ENCODE results near the gene BTBD9. TPM values are rescaled to one million over a fixed set of nuclear protein-coding genes. Genes with fewer than 3 reads are reported as not detected.

BTBD9 gene
- total and polyA plus RNA-seq, 9 of the 15 experiments (the other 6 are each of a cell fraction or from before 2014, with no cell fraction given), result 0.08 to 1.6 (median 0.58) TPM

GRCh38 chr6:38435330-38435729 is 204.4 kb downstream of the BTBD9 start:
- Histone ChIP-seq H3K9me3 (replicated peaks; ENCODE audit: control insufficient read depth, insufficient read depth, low read depth, low read length) (no peaks in the 10 kb centered on the region), H3K9ac (ENCODE audit: insufficient read depth in 1 of 2, low read depth in 2 of 2, low read length in 2 of 2) (no peak overlapping the region), H2AFZ (ENCODE audit: low read depth, low read length) (no peak overlapping the region), H3K4me1 (replicated peaks in 1 of 2; ENCODE audit: control insufficient read depth in 2 of 2, insufficient read depth in 2 of 2, low read length in 2 of 2) (no peaks in the 10 kb centered on the region), H3K36me3 (ENCODE audit: control insufficient read depth, insufficient read depth, low read length) (no peaks in the 10 kb centered on the region), H3K27me3 (ENCODE audit: control insufficient read depth in 2 of 2, insufficient read depth in 2 of 2, low read length in 2 of 2) (peaks cover 3 to 4% of the 10 kb centered on the region in 2 experiments; a peak in 4 of 5 replicates), H4K20me1 (replicated peaks; ENCODE audit: control insufficient read depth, insufficient read depth, low read length) (no peaks in the 10 kb centered on the region), H3K4me2 (ENCODE audit: insufficient read depth, low read length) (no peak overlapping the region), H3K27ac (ENCODE audit: extremely low read depth, low read depth, low read length) (no peak overlapping the region), H3K9me1 (ENCODE audit: control insufficient read depth, insufficient read depth, low read length) (no peaks in the 10 kb centered on the region), H3K4me3 (no peak overlapping the region), H3K79me2 (ENCODE audit: control insufficient read depth, insufficient read depth, low read length) (no peaks in the 10 kb centered on the region)
- 4% methylated on average over 5 of the region's 5 CpGs for WGBS (ENCODE audit: insufficient coverage, low coverage, missing lambda C conversion rate)
- CTCF ChIA-PET (ENCODE audit: low intra/inter-chr PET ratio), result no interaction called here
- POLR2A ChIA-PET, result interaction anchor here (0.6 kb wide), 1 partner anchor 25 kb away, joined by 3 read pairs; no protein-coding TSS in a partner anchor
- no TSS peak for BruUV-seq (replicated peaks)
- FAIRE-seq, result no peak
- intact Hi-C loops (cut with micrococcal nuclease), result loop anchor here (10.0 kb wide), 1 partner anchor 1039 kb away; no protein-coding TSS in a partner anchor
- no peak for ATAC-seq
- in situ Hi-C loops (cut with MboI), result no loop called here
- DNase-seq (ENCODE audit: extremely low read depth in 1 of 4, low spot score in 3 of 4), result no peak
- TF ChIP-seq TRIM25 (IDR thresholded peaks at IDR 0.05; ENCODE audit: borderline replicate concordance), result no peak
- peak; percentile 43 for TF ChIP-seq PCBP2 (IDR thresholded peaks at IDR 0.05; ENCODE audit: low read depth, low read length, poor library complexity, severe bottlenecking)
- 0 out of 2 replicates have a peak, but pooled peaks have one; percentile 17 for TF ChIP-seq ZNF512 (tag; IDR thresholded peaks at IDR 0.05)
- no peak for TF ChIP-seq CHD7 (IDR thresholded peaks at IDR 0.05; ENCODE audit: low read depth, low read length)
- TF ChIP-seq HNRNPK (IDR thresholded peaks at IDR 0.05; ENCODE audit: low read depth, low read length, poor library complexity, severe bottlenecking), result peak; percentile 69
